Thyroid gland (tissue), 4 donors: Measurements from ENCODE around the gene VPS54.

Experiments
- POLR2A ChIP-seq, 2 donors: fragments of 450-650 bp; IDR thresholded peaks; one replicate each; pipeline ENCODE4 v1.6.1; 2017; ENCODE audit warnings: antibody characterized with exemption in 2 of 2, mild to moderate bottlenecking in 2 of 2, moderate library complexity in 1 of 2
- TF ChIP-seq, protein P1 (sequence below), 6 experiments: fragments of 200-600 bp in 3 of 6; fragments of 450-650 bp in 3 of 6; sonication (generic) in 3 of 6; IDR thresholded peaks; one replicate each; pipeline ENCODE4 v1.5.1; 2016 to 2019; ENCODE audit warnings: antibody characterized with exemption in 6 of 6, mild to moderate bottlenecking in 2 of 6, inconsistent platforms in 1 of 6, moderate library complexity in 1 of 6

DNA sequence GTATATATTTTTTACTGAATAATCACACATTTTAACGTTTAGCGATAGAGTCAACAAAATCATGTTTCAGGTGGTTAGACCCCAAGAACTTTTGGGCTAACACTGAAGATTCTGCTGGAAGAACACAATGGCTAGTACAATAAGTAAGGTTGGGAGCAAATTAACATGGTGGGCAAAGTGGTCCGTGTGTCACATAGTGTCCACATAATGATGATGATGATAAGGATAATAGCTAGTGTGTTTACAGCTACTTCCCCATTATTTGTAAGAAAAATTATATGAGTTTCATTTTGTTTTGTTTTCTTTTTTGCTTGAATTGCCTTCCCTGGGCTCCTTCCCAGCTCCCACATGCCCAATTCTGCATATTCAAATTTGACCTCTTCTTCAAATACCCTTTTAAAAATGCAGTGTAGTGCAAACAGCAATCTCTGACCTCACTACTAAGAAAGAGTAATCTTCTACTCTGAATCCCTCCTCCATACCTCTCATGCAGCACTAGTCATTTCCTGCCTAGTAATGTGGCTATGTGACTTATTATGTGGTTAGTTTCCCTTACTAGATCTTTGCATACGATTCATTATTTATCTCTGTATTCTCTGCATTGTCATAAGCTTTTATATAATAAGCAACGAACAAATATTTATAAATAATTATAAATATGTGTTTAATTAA, 16.9 kb upstream of the VPS54 start:
- TF ChIP-seq, protein P1, sequence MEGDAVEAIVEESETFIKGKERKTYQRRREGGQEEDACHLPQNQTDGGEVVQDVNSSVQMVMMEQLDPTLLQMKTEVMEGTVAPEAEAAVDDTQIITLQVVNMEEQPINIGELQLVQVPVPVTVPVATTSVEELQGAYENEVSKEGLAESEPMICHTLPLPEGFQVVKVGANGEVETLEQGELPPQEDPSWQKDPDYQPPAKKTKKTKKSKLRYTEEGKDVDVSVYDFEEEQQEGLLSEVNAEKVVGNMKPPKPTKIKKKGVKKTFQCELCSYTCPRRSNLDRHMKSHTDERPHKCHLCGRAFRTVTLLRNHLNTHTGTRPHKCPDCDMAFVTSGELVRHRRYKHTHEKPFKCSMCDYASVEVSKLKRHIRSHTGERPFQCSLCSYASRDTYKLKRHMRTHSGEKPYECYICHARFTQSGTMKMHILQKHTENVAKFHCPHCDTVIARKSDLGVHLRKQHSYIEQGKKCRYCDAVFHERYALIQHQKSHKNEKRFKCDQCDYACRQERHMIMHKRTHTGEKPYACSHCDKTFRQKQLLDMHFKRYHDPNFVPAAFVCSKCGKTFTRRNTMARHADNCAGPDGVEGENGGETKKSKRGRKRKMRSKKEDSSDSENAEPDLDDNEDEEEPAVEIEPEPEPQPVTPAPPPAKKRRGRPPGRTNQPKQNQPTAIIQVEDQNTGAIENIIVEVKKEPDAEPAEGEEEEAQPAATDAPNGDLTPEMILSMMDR (IDR thresholded peaks at IDR 0.05) = no peak
- no peak for TF ChIP-seq POLR2A (IDR thresholded peaks at IDR 0.05)
